SK-N-SH (cell line): ENCODE data around the gene SLC38A3. TPM values are rescaled to one million over a fixed set of nuclear protein-coding genes. Genes with fewer than 3 reads are reported as not detected.
A peak's percentile ranks its signal among the peaks of the same experiment; 100 is the strongest.

ENCODE experiments used
- CTCF ChIA-PET: fragments of 300-600, 350-600 bp; formaldehyde crosslinking; extraction: SDS; loops from one replicate; lab custom pipeline; 2021; lab: Yijun Ruan, JAX
- POLR2A ChIA-PET: fragments of 350-600 bp; sonication (Branson Sonifier 250); formaldehyde crosslinking; extraction: SDS; loops from one replicate; lab custom pipeline; 2020; ENCODE audit warnings: antibody characterized with exemption, inconsistent platforms; lab: Yijun Ruan, JAX
- DNase-seq: peaks from one replicate; pipeline ENCODE4 v3.0.0; 2012
- H2AFZ ChIP-seq: fragments of 200-600 bp; sonication (generic); 2 replicates; pipeline ENCODE4 v1.8.1; 2016; ENCODE audit warnings: antibody characterized with exemption, mild to moderate bottlenecking, low read depth
- H3F3A ChIP-seq: fragments of 200-600 bp; sonication (generic); replicated peaks from 2 replicates; pipeline ENCODE3; 2016; ENCODE audit warnings: antibody characterized with exemption, mild to moderate bottlenecking; ENCODE audit not compliant: insufficient read depth
- H3K27ac ChIP-seq, 2 experiments: fragments of 200-500 bp in 1 of 2; fragments of 200-600 bp in 1 of 2; sonication (Bioruptor generic) in 1 of 2; sonication (generic), shearing (Covaris generic) in 1 of 2; 2 replicates each; pipeline versions ENCODE4 v1.5.1 to v1.6.1; 2014 to 2016; ENCODE audit warnings: low read depth in 2 of 2, inconsistent platforms in 1 of 2, low read length in 1 of 2, mild to moderate bottlenecking in 1 of 2, mixed read lengths in 1 of 2
- H3K27me3 ChIP-seq: fragments of 200-600 bp; sonication (generic), shearing (Covaris generic); 2 replicates; pipeline ENCODE4 v1.6.1; 2016; ENCODE audit warnings: mixed run types; ENCODE audit not compliant: insufficient read depth
- H3K36me3 ChIP-seq, 2 experiments: fragments of 200-500 bp in 1 of 2; fragments of 200-600 bp in 1 of 2; sonication (Bioruptor generic) in 1 of 2; sonication (generic) in 1 of 2; replicated peaks in 1 of 2; 2 replicates each; pipeline versions ENCODE3 to v1.5.1; 2014 to 2016; ENCODE audit warnings: low read length in 1 of 2, mild to moderate bottlenecking in 1 of 2; ENCODE audit not compliant: insufficient read depth in 2 of 2, control insufficient read depth in 1 of 2
- H3K4me1 ChIP-seq, 2 experiments: fragments of 200-500 bp in 1 of 2; fragments of 200-600 bp in 1 of 2; sonication (Bioruptor generic) in 1 of 2; sonication (generic), shearing (Covaris generic) in 1 of 2; 2 replicates each; pipeline versions ENCODE4 v1.5.1 to v1.6.1; 2014 to 2016; ENCODE audit warnings: low read depth in 1 of 2, low read length in 1 of 2, mixed run types in 1 of 2; ENCODE audit not compliant: insufficient read depth in 2 of 2, control insufficient read depth in 1 of 2
- H3K4me2 ChIP-seq: fragments of 200-600 bp; sonication (generic), shearing (Covaris generic); 2 replicates; pipeline ENCODE4 v1.6.1; 2017; ENCODE audit warnings: mixed run types
- H3K4me3 ChIP-seq, 2 experiments: fragments of 200-500 bp in 1 of 2; fragments of 200-600 bp in 1 of 2; sonication (Bioruptor generic) in 1 of 2; sonication (generic), shearing (Covaris generic) in 1 of 2; 2 replicates each; pipeline versions ENCODE4 v1.5.1 to v1.8.1; 2014 to 2016; ENCODE audit warnings: low read depth in 2 of 2, inconsistent platforms in 1 of 2, low read length in 1 of 2, mild to moderate bottlenecking in 1 of 2, mixed read lengths in 1 of 2, moderate library complexity in 1 of 2
- H3K79me2 ChIP-seq: fragments of 200-600 bp; sonication (generic); 2 replicates; pipeline ENCODE4 v1.8.1; 2017; ENCODE audit warnings: mild to moderate bottlenecking; ENCODE audit not compliant: insufficient read depth
- H3K9ac ChIP-seq: fragments of 200-600 bp; sonication (generic); 2 replicates; pipeline ENCODE4 v1.6.1; 2017; ENCODE audit warnings: mixed run types
- H3K9me2 ChIP-seq: fragments of 200-600 bp; sonication (generic); 2 replicates; pipeline ENCODE4 v1.6.1; 2017; ENCODE audit warnings: mixed run types
- H3K9me3 ChIP-seq: fragments of 200-600 bp; sonication (generic); 2 replicates; pipeline ENCODE4 v1.6.1; 2017; ENCODE audit warnings: mixed run types, mild to moderate bottlenecking, moderate library complexity
- H4K20me1 ChIP-seq: fragments of 200-600 bp; sonication (generic); 2 replicates; pipeline ENCODE4 v1.6.1; 2017; ENCODE audit warnings: mild to moderate bottlenecking, mixed run types; ENCODE audit not compliant: insufficient read depth
- CTCF ChIP-seq: fragments of 200-600 bp; sonication (generic); IDR thresholded peaks from 2 replicates; pipeline ENCODE4 v1.6.1; 2017; ENCODE audit warnings: antibody characterized with exemption, mild to moderate bottlenecking, moderate library complexity
- FOSL2 ChIP-seq: IDR thresholded peaks from 2 replicates; pipeline ENCODE4 v1.4.0; 2012; ENCODE audit warnings: low read depth, mild to moderate bottlenecking, moderate library complexity, borderline replicate concordance
- IRF3 ChIP-seq: fragments of 150-350 bp; IDR thresholded peaks from 2 replicates; pipeline ENCODE4 v1.6.1; 2016; ENCODE audit warnings: mild to moderate bottlenecking, low read depth, low read length
- RAD21 ChIP-seq: IDR thresholded peaks from 2 replicates; pipeline ENCODE4 v1.6.1; 2012; ENCODE audit warnings: mild to moderate bottlenecking, low read length
- RFX5 ChIP-seq: IDR thresholded peaks from 2 replicates; pipeline ENCODE4 v1.6.1; 2012; ENCODE audit warnings: mild to moderate bottlenecking, improper control_type of control experiment, low read length
- SMC3 ChIP-seq: IDR thresholded peaks from 2 replicates; pipeline ENCODE4 v1.6.1; 2012; ENCODE audit warnings: low read depth, low read length, improper control_type of control experiment
- YY1 ChIP-seq: IDR thresholded peaks from 2 replicates; pipeline ENCODE4 v1.4.0; 2012; ENCODE audit warnings: low read depth, mild to moderate bottlenecking
- WGBS: methylation state at CpG from one replicate; pipeline ENCODE4 v1.1.6; 2017; ENCODE audit warnings: low lambda C conversion rate; 5-methylcytosine and 5-hydroxymethylcytosine counted together
- polyA plus RNA-seq, 3 experiments: library from polyadenylated mRNA; depleted of rRNA; stranded (reverse); fragments of >200 nt; gene quantifications; 2 replicates each; pipeline ENCODE4 v1.2.3, GENCODE V29; 2012

SLC38A3 gene
- polyA plus RNA-seq, 1 of the 3 experiments (the other 2 are of a cell fraction) = 0.84 TPM

- no peak for DNase-seq
- Histone ChIP-seq H3K9me3 (no peaks in the 10 kb centered on the region), H3K27ac (no peak overlapping the region), H3K79me2 (no peaks in the 10 kb centered on the region), H3F3A (peaks cover 4% of the 10 kb centered on the region), H4K20me1 (no peaks in the 10 kb centered on the region), H3K27me3 (peaks cover 39% of the 10 kb centered on the region), H2AFZ (no peak overlapping the region), H3K4me2 (peak overlapping the region; percentile 49), H3K9ac (no peak overlapping the region), H3K36me3 (no peaks in the 10 kb centered on the region), H3K4me3 (no peak overlapping the region), H3K4me1 (peaks cover 0 to 19% of the 10 kb centered on the region in 2 experiments; a peak in 1 of 4 replicates), H3K9me2 (no peaks in the 10 kb centered on the region)
- 29% methylated on average over 10 of the region's 34 CpGs for WGBS
- TF ChIP-seq FOSL2 = no peak
- TF ChIP-seq IRF3 = no peak
- CTCF ChIA-PET = interaction anchor here (1.1 to 23.1 kb wide), 20 partner anchors 8 to 104 kb away, joined by 3 to 1375 read pairs (median 8); partner anchors contain the start of genes GNAI2, IFRD2, LSMEM2 and SEMA3B
- POLR2A ChIA-PET = interaction anchor here (1.2 to 1.9 kb wide), 3 partner anchors 33 to 73 kb away, joined by 4 to 14 read pairs (median 4); no protein-coding TSS in a partner anchor
These were observed 11.3 kb upstream of the SLC38A3 start for GRCh38 chr3:50193746-50194127.

- Histone ChIP-seq H3K9ac (no peak overlapping the region), H3F3A (peaks cover 4% of the 10 kb centered on the region), H3K27ac (no peak overlapping the region), H3K36me3 (no peaks in the 10 kb centered on the region), H3K4me1 (peaks cover 0 to 17% of the 10 kb centered on the region in 2 experiments; a peak in 1 of 4 replicates), H2AFZ (no peak overlapping the region), H3K4me2 (peak overlapping the region; percentile 49), H4K20me1 (no peaks in the 10 kb centered on the region), H3K9me3 (no peaks in the 10 kb centered on the region), H3K4me3 (peak overlapping the region; percentile 12 to 54; a peak in 3 of 4 replicates), H3K9me2 (no peaks in the 10 kb centered on the region), H3K27me3 (peaks cover 45% of the 10 kb centered on the region), H3K79me2 (no peaks in the 10 kb centered on the region)
- CTCF ChIA-PET = interaction anchor here (0.7 to 23.1 kb wide), 28 partner anchors 8 to 408 kb away, joined by 3 to 1375 read pairs (median 6); partner anchors contain the start of genes GNAI2, IFRD2, LSMEM2 and SEMA3B
- WGBS = 17% methylated on average over 18 of the region's 70 CpGs
- TF ChIP-seq SMC3 (peak; percentile 95), RFX5 (no peak), CTCF (peak; percentile 81), RAD21 (peak; percentile 87), YY1 (no peak)
- DNase-seq = peak; percentile 91
- POLR2A ChIA-PET = interaction anchor here (1.0 to 1.9 kb wide), 4 partner anchors 27 to 74 kb away, joined by 3 to 14 read pairs (median 4); no protein-coding TSS in a partner anchor
These were observed 10.8 kb upstream of the SLC38A3 start for GRCh38 chr3:50194128-50194902.
